ENCODE data around the gene MYL1.

MYL1 gene

DNA sequence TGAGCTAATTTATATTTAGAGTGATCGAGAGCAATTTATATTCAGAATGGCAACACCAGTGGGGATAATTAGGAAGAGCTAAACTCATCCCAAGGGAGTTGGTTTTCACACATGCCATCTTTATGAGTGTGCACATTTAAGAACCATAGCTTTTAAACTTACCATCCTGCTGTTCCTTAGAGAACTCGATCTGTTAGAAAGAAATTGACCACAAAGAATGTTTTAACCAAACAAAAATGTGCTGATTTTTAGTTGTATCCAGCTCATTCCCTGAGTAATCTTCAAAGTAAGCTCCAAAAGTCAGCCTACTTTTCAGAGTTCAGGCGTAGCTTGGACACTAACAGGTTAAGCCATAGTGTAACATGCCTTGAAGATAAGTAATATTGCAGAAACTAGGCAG lies 12.6 kb downstream of the MYL1 start:
- TF ChIP-seq, protein P1, sequence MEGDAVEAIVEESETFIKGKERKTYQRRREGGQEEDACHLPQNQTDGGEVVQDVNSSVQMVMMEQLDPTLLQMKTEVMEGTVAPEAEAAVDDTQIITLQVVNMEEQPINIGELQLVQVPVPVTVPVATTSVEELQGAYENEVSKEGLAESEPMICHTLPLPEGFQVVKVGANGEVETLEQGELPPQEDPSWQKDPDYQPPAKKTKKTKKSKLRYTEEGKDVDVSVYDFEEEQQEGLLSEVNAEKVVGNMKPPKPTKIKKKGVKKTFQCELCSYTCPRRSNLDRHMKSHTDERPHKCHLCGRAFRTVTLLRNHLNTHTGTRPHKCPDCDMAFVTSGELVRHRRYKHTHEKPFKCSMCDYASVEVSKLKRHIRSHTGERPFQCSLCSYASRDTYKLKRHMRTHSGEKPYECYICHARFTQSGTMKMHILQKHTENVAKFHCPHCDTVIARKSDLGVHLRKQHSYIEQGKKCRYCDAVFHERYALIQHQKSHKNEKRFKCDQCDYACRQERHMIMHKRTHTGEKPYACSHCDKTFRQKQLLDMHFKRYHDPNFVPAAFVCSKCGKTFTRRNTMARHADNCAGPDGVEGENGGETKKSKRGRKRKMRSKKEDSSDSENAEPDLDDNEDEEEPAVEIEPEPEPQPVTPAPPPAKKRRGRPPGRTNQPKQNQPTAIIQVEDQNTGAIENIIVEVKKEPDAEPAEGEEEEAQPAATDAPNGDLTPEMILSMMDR (IDR thresholded peaks at IDR 0.05; ENCODE audit: borderline replicate concordance, insufficient read depth, low read depth, low read length): no peak
- H3K4me3 ChIP-seq (ENCODE audit: low read depth, low read length): no peak overlapping the region

DNA sequence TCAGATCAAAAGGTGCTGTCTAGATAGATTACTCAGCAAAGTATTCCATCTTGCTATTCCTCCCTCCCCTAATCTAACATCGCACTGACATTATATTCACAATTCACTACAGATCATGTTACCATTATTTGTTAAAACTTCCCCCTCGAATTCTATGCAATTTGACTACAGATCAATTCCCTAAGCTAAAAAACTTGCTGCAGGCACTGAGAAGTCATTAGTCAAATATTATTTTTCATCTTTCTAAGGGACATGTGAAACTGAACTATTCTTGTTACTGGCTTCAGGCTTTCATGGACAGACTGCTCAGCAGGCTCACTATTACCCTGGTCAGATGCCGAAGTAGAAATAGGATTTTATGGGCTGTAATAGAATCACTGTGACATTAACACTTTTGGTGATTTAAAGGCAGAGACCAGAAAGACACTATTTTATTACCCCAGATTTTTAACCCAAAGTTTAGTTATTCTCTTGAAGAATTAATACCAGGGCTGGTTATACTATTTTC lies 15.1 kb downstream of the MYL1 start:
- TF ChIP-seq, protein P1 (IDR thresholded peaks at IDR 0.05; ENCODE audit: borderline replicate concordance, insufficient read depth, low read depth, low read length): no peak
- H3K4me3 ChIP-seq (ENCODE audit: low read depth, low read length): no peak overlapping the region

DNA sequence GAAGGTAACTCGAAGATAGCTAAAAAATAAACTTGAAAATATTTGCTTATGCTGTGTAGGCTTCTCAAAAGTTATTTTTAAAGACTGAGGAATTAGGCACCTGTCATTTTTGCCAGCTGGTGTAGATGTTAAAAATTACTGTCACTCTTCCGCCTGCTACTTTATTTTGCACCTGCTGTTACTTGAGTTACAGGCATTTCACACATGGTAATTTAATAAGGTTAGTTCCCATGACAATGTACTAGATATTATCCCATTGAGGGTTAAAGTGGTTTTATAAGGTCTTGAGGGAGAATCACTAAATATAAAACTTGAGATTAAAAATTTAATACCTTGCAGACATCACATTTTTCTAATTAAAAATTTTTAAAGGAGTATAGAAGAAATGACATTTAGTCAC lies 26.6 kb downstream of the MYL1 start:
- H3K4me3 ChIP-seq (ENCODE audit: low read depth, low read length): no peak overlapping the region
- TF ChIP-seq, protein P1 (IDR thresholded peaks at IDR 0.05; ENCODE audit: borderline replicate concordance, insufficient read depth, low read depth, low read length): no peak

DNA sequence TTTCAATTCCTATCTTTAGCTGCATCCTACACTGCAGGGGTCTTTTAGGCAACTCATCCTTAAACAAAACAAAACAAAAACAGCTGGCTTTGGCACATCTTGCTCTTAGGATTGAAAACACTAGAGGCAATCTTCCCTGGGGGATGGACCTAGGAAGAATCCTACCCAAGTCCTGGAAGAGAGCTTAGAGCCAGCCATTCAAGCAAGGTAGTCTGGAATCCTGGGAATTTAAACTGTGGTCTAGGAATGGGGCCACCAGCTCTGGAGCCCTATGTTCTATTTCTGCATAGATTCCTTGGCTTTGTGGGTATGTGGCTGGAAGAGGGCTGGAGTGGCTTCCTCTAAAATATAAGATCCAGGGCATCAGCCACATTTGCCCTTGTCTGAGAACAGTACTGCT lies 27.7 kb downstream of the MYL1 start:
- TF ChIP-seq, protein P1 (IDR thresholded peaks at IDR 0.05; ENCODE audit: borderline replicate concordance, insufficient read depth, low read depth, low read length): no peak
- no peak overlapping the region for H3K4me3 ChIP-seq (ENCODE audit: low read depth, low read length)

DNA sequence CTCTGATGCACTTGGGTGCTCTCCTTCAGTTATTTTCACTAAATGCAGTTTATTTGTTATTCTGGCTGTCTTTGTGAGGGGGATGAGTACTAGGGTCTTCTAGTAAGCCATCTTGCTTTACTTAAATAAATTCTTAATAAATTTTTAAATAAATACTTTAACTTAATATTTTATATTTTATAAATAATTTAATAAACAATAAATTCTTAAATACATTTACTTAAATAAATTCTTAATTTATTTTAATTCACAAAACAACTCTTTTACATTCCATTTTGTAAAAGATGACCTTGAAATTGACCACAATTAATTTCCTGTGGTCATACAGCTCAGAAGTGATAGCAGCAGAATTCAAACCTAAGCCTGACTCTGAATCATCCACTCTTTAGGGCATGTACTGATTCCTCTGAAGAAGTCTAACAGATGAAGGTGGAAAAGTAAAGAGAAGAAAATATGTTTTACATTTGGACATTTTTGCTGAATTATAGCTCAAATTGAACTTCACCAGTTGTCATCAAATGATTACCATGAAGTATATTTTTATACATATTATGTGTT lies 28.8 kb downstream of the MYL1 start:
- H3K4me3 ChIP-seq (ENCODE audit: low read depth, low read length): no peak overlapping the region
- TF ChIP-seq, protein P1 (IDR thresholded peaks at IDR 0.05; ENCODE audit: borderline replicate concordance, insufficient read depth, low read depth, low read length): no peak

DNA sequence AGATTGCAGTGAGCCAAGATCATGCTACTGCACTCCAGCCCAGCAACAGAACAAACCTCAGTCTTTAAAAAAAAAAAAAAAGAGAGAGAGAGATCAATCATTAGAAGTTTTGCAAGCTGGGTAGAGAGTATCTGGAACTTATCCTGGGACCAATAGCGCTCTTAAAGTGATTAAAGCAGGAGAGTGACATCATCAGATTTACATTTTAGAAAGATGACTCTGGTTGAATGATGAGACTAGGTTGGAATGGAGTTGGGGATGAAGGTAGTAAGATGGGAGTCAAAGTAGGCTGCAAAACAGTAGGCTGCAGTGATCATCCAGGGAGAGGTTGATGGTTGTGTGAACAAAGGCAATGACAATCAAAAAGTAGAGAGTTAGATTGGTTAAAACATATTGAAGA lies 37.8 kb downstream of the MYL1 start:
- TF ChIP-seq, protein P1 (IDR thresholded peaks at IDR 0.05; ENCODE audit: borderline replicate concordance, insufficient read depth, low read depth, low read length): no peak
- H3K4me3 ChIP-seq (ENCODE audit: low read depth, low read length): no peak overlapping the region

DNA sequence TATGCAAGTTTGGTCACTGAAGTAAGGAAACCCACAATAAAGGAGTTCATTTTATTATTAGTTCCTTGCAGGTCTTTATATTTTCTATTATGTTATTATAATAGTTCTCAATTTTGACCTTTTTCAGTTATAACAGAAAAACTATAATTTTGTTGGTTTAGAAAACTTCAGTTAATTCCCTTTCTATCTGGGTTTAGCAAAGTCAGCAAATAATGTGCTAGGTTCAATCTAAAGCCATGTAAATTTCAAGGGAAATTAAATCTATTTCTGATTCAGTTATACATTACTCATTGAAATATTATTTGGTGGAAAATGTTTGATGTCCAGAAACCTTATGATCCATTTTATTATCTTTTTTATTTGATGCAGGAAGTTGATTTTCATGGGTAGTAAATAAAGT lies 43.7 kb downstream of the MYL1 start:
- TF ChIP-seq, protein P1 (IDR thresholded peaks at IDR 0.05; ENCODE audit: borderline replicate concordance, insufficient read depth, low read depth, low read length): no peak

More for the DNA sequence above, 43.7 kb downstream of the MYL1 start:
- no peak overlapping the region for H3K4me3 ChIP-seq (ENCODE audit: low read depth, low read length)
